ENCODE measurements around the gene MPP7.

GRCh38 chr10:28328346-28328745 is 25.5 kb upstream of the MPP7 start:
- TF ChIP-seq, protein P1, sequence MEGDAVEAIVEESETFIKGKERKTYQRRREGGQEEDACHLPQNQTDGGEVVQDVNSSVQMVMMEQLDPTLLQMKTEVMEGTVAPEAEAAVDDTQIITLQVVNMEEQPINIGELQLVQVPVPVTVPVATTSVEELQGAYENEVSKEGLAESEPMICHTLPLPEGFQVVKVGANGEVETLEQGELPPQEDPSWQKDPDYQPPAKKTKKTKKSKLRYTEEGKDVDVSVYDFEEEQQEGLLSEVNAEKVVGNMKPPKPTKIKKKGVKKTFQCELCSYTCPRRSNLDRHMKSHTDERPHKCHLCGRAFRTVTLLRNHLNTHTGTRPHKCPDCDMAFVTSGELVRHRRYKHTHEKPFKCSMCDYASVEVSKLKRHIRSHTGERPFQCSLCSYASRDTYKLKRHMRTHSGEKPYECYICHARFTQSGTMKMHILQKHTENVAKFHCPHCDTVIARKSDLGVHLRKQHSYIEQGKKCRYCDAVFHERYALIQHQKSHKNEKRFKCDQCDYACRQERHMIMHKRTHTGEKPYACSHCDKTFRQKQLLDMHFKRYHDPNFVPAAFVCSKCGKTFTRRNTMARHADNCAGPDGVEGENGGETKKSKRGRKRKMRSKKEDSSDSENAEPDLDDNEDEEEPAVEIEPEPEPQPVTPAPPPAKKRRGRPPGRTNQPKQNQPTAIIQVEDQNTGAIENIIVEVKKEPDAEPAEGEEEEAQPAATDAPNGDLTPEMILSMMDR (IDR thresholded peaks at IDR 0.05), result no peak
- no peak for TF ChIP-seq POLR2A (IDR thresholded peaks at IDR 0.05)
- no peak for TF ChIP-seq EP300 (IDR thresholded peaks at IDR 0.05)
